Activated CD4-positive, alpha-beta T cell treated with anti-CD3 and anti-CD28 coated beads, Interleukin-2, Interleukin-4, amounts not matched to agents 100 ng/mL and 50 ng/mL, durations not matched to agents 16 hours and 8 hours (primary cell): ENCODE data around the gene UGT1A9.
"Not testable (repeated sequence)": the region's sequence is repeated elsewhere in the genome, so short reads cannot be mapped to it uniquely, and the experiment has no call there.

Experiments used
- DNase-seq: peaks from one replicate; pipeline ENCODE4 v3.0.0-alpha.2; 2020; ENCODE audit warnings: low spot score

Gene UGT1A9

GRCh38 chr2:233680361-233681045 is 8.8 kb downstream of the UGT1A9 start:
- DNase-seq: no peak

- DNase-seq: no peak
These were observed 9.9 kb downstream of the UGT1A9 start, which contains the start of gene UGT1A7 for GRCh38 chr2:233681521-233682099. TSS of gene UGT1A7 (plus strand) at chr2:233681901. CDS start at chr2:233681938, 37 bp downstream.

- DNase-seq: no peak
These were observed 12.9 kb downstream of the UGT1A9 start for GRCh38 chr2:233684640-233685039.

GRCh38 chr2:233686928-233687327 is 15.2 kb downstream of the UGT1A9 start:
- DNase-seq: no peak

GRCh38 chr2:233688341-233688740 is 16.6 kb downstream of the UGT1A9 start:
- DNase-seq: no peak

- no peak for DNase-seq
These were observed 17.3 kb downstream of the UGT1A9 start for GRCh38 chr2:233689031-233689430.

- no peak for DNase-seq
These were observed 17.8 kb downstream of the UGT1A9 start for GRCh38 chr2:233689501-233689900.

GRCh38 chr2:233690444-233690843 is 18.7 kb downstream of the UGT1A9 start:
- DNase-seq: no peak

- DNase-seq: no peak
These were observed 20.0 kb downstream of the UGT1A9 start for GRCh38 chr2:233691443-233692433.

GRCh38 chr2:233692648-233693047 is 20.9 kb downstream of the UGT1A9 start, which contains the start of gene UGT1A6:
TSS of gene UGT1A6 (plus strand) at chr2:233692890. CDS start at chr2:233693005, 115 bp downstream.
- DNase-seq: no peak

GRCh38 chr2:233693963-233694362 is 22.3 kb downstream of the UGT1A9 start:
- no peak for DNase-seq

GRCh38 chr2:233698740-233699139 is 27.0 kb downstream of the UGT1A9 start:
- no peak for DNase-seq

GRCh38 chr2:233699424-233700027 is 27.8 kb downstream of the UGT1A9 start:
- DNase-seq: no peak

GRCh38 chr2:233700028-233700635 is 28.4 kb downstream of the UGT1A9 start:
- no peak for DNase-seq

GRCh38 chr2:233700842-233701241 is 29.1 kb downstream of the UGT1A9 start:
- DNase-seq: not testable (repeated sequence)

GRCh38 chr2:233702238-233702637 is 30.5 kb downstream of the UGT1A9 start:
- DNase-seq: no peak

- no peak for DNase-seq
These were observed 34.3 kb downstream of the UGT1A9 start for GRCh38 chr2:233705911-233706506.

GRCh38 chr2:233706720-233707119 is 35.0 kb downstream of the UGT1A9 start:
- DNase-seq: no peak

GRCh38 chr2:233707940-233708644 is 36.4 kb downstream of the UGT1A9 start:
- DNase-seq: no peak

GRCh38 chr2:233708942-233709341 is 37.2 kb downstream of the UGT1A9 start:
- no peak for DNase-seq
